ENCODE data around the gene EPB41L2.

The EPB41L2 gene

GRCh38 chr6:130907687-130908086 is 155.4 kb downstream of the EPB41L2 start:
- H3K36me3 ChIP-seq (replicated peaks), result no peaks in the 10 kb centered on the region
- no peak overlapping the region for H3K27ac ChIP-seq
- H3K27me3 ChIP-seq (replicated peaks), result no peaks in the 10 kb centered on the region
- no peak for DNase-seq
- in situ Hi-C loops (cut with HindIII; ENCODE audit: low pct_ligation_motif_present, low sequenced_read_pairs), result no loop called here
- no peak for TF ChIP-seq CTCF (IDR thresholded peaks at IDR 0.05; ENCODE audit: low read depth, low read length, missing control alignments)
- no peak overlapping the region for H3K4me3 ChIP-seq (ENCODE audit: low read depth, low read length)

GRCh38 chr6:130906736-130907381 is 156.2 kb downstream of the EPB41L2 start:
- peak; percentile 14 for DNase-seq
- in situ Hi-C loops (cut with HindIII; ENCODE audit: low pct_ligation_motif_present, low sequenced_read_pairs), result no loop called here

DNA sequence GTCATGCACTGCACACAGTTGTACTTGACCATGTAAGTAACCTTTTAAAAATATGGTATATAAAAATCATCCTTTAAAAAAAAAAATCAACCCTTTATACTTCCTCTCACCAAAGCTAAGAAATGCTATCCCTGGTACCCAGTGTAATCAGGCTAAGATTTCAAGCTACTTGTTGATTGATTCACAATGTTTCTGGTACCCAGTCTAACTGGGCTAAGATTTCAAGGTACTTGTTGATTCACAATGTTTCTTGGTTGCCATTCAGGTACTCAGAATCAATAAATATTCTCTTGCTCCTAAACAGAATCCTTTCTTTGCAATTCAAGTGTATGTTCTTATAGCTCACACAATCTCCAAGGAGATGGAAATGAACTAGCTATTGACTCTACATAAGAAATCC is 159.4 kb downstream of the EPB41L2 start:
- no peaks in the 10 kb centered on the region for H3K36me3 ChIP-seq (replicated peaks)
- DNase-seq, result no peak
- H3K27me3 ChIP-seq (replicated peaks), result no peaks in the 10 kb centered on the region
- no peak overlapping the region for H3K27ac ChIP-seq
- TF ChIP-seq CTCF (IDR thresholded peaks at IDR 0.05; ENCODE audit: low read depth, low read length, missing control alignments), result no peak
- in situ Hi-C loops (cut with HindIII; ENCODE audit: low pct_ligation_motif_present, low sequenced_read_pairs), result no loop called here
- H3K4me3 ChIP-seq (ENCODE audit: low read depth, low read length), result no peak overlapping the region

More at GRCh38 chr6:130906736-130907381, 156.2 kb downstream of the EPB41L2 start:
- Histone ChIP-seq H3K36me3 (replicated peaks) (no peaks in the 10 kb centered on the region), H3K4me3 (ENCODE audit: low read depth, low read length) (no peak overlapping the region), H3K27me3 (replicated peaks) (no peaks in the 10 kb centered on the region), H3K27ac (peak overlapping the region; percentile 43)
- no peak for TF ChIP-seq CTCF (IDR thresholded peaks at IDR 0.05; ENCODE audit: low read depth, low read length, missing control alignments)

GRCh38 chr6:130903007-130903406 is 160.0 kb downstream of the EPB41L2 start:
- H3K27me3 ChIP-seq (replicated peaks), result no peaks in the 10 kb centered on the region
- no peak overlapping the region for H3K27ac ChIP-seq
- DNase-seq, result no peak
- no peaks in the 10 kb centered on the region for H3K36me3 ChIP-seq (replicated peaks)
- H3K4me3 ChIP-seq (ENCODE audit: low read depth, low read length), result no peak overlapping the region
- in situ Hi-C loops (cut with HindIII; ENCODE audit: low pct_ligation_motif_present, low sequenced_read_pairs), result no loop called here
- TF ChIP-seq CTCF (IDR thresholded peaks at IDR 0.05; ENCODE audit: low read depth, low read length, missing control alignments), result no peak

- DNase-seq, result peak; percentile 81
- H3K27me3 ChIP-seq (replicated peaks), result no peaks in the 10 kb centered on the region
- peak; percentile 15 for TF ChIP-seq CTCF (IDR thresholded peaks at IDR 0.05; ENCODE audit: low read depth, low read length, missing control alignments)
- H3K36me3 ChIP-seq (replicated peaks), result no peaks in the 10 kb centered on the region
- no peak overlapping the region for H3K27ac ChIP-seq
- in situ Hi-C loops (cut with HindIII; ENCODE audit: low pct_ligation_motif_present, low sequenced_read_pairs), result no loop called here
- H3K4me3 ChIP-seq (ENCODE audit: low read depth, low read length), result no peak overlapping the region
Measured at GRCh38 chr6:130900913-130901312, 162.1 kb downstream of the EPB41L2 start.

- in situ Hi-C loops (cut with HindIII; ENCODE audit: low pct_ligation_motif_present, low sequenced_read_pairs), result no loop called here
- no peaks in the 10 kb centered on the region for H3K36me3 ChIP-seq (replicated peaks)
- TF ChIP-seq CTCF (IDR thresholded peaks at IDR 0.05; ENCODE audit: low read depth, low read length, missing control alignments), result no peak
- no peak for DNase-seq
- H3K4me3 ChIP-seq (ENCODE audit: low read depth, low read length), result no peak overlapping the region
- H3K27me3 ChIP-seq (replicated peaks), result no peaks in the 10 kb centered on the region
- no peak overlapping the region for H3K27ac ChIP-seq
Measured at GRCh38 chr6:130896249-130896648, 166.8 kb downstream of the EPB41L2 start.

Measured in brain microvascular endothelial cell (primary cell).